PFSK-1 (cell line): ENCODE measurements around the gene HSPG2.

Experiments used
- FOXP2 ChIP-seq: optimal IDR thresholded peaks from 2 replicates; pipeline ENCODE3; 2011; ENCODE audit warnings: borderline replicate concordance, control low read depth, inconsistent platforms; ENCODE audit not compliant: insufficient read depth; ENCODE audit errors: extremely low read length, extremely low read depth
- POLR2AphosphoS5 ChIP-seq: IDR thresholded peaks from 2 replicates; pipeline ENCODE4 v1.6.1; 2012; ENCODE audit warnings: low read depth, mild to moderate bottlenecking, control low read depth, low read length, moderate library complexity
- REST ChIP-seq, 2 experiments: IDR thresholded peaks; 2 replicates each; pipeline versions ENCODE4 v1.6.1 to v1.8.0; 2011 to 2012; ENCODE audit warnings: low read depth in 2 of 2, low read length in 2 of 2, control low read depth in 1 of 2, inconsistent platforms in 1 of 2, mild to moderate bottlenecking in 1 of 2, moderate library complexity in 1 of 2; ENCODE audit not compliant: insufficient read depth in 1 of 2
- TAF1 ChIP-seq: IDR thresholded peaks from 2 replicates; pipeline ENCODE4 v1.6.1; 2012; ENCODE audit warnings: low read length, control low read depth, borderline replicate concordance; ENCODE audit not compliant: insufficient read depth

- TF ChIP-seq POLR2AphosphoS5 (no peak), REST (IDR thresholded peaks at IDR 0.05; ENCODE audit: insufficient read depth in 1 of 2, low read depth in 2 of 2, low read length in 2 of 2) (no peak), TAF1 (no peak), FOXP2 (no peak)
Observed at GRCh38 chr1:21935393-21935804, 1.7 kb downstream of the HSPG2 start.
